Left lung (tissue), 10 donors: Measurements from ENCODE around the gene GSTT2. TPM values are rescaled to one million over a fixed set of nuclear protein-coding genes. Genes with fewer than 3 reads are reported as not detected.

Source experiments
- ATAC-seq: fragments of 200-7000 bp; cut with Tn5 transposase; one replicate; pipeline ENCODE4 v1.9.1; 2020; ENCODE audit warnings: moderate library complexity
- DNase-seq, 4 donors: peaks; one replicate each; pipeline ENCODE4 v3.0.0-alpha.2; 2013 to 2020
- H3K27ac ChIP-seq, 2 donors: fragments of 200-600 bp; sonication (generic) in 1 of 2; one replicate each; pipeline versions ENCODE4 v1.5.0 to v1.8.0; 2020 to 2021
- H3K27me3 ChIP-seq, 2 donors: fragments of 200-600 bp; sonication (generic) in 1 of 2; one replicate each; pipeline versions ENCODE4 v1.5.0 to v1.8.0; 2020 to 2021
- H3K36me3 ChIP-seq, 2 donors: fragments of 200-600 bp; sonication (generic) in 1 of 2; one replicate each; pipeline versions ENCODE4 v1.5.0 to v1.8.0; 2020 to 2021
- H3K4me1 ChIP-seq, 2 donors: fragments of 200-600 bp; one replicate each; pipeline ENCODE4 v1.8.0; 2021
- H3K4me3 ChIP-seq, 2 donors: fragments of 200-600 bp; sonication (generic) in 1 of 2; one replicate each; pipeline versions ENCODE4 v1.5.0 to v1.8.0; 2020 to 2021; ENCODE audit warnings: mild to moderate bottlenecking in 1 of 2
- H3K9me3 ChIP-seq, 2 donors: fragments of 200-600 bp; sonication (generic) in 1 of 2; one replicate each; pipeline versions ENCODE4 v1.5.0 to v1.8.0; 2020 to 2021
- intact Hi-C, 2 donors: fragments of 100-400 bp; cut with DNase I; formaldehyde crosslinking; loops; one replicate each; pipeline versions ENCODE4 v1.11.2 to v1.14.2; 2022
- polyA plus RNA-seq, 6 donors: library from polyadenylated mRNA; unstranded; fragments of 120-200 nt; gene quantifications; one replicate each; pipeline ENCODE4 v1.2.1, GENCODE V29; 2013; ENCODE audit not compliant: insufficient read length in 6 of 6
- total RNA-seq, 2 donors: library from RNA; stranded (reverse); fragmentation: NEBNext Ultra II Directional; extraction: Animal tissue kit (Norgen Biotek cat#: 25700); gene quantifications; one replicate each; pipeline ENCODE4 v1.2.1, GENCODE V29; 2021
- TF ChIP-seq, protein P1 (sequence below), 2 donors: fragments of 200-600 bp; sonication (generic) in 1 of 2; IDR thresholded peaks; one replicate each; pipeline versions ENCODE4 v1.5.0 to v1.8.0; 2021; ENCODE audit warnings: antibody characterized with exemption in 2 of 2
- donor health status: DM: no; HTN: yes; CAD: no.
- donor health status: DM: no; HTN: no; CAD: no.

Gene GSTT2
- total and polyA plus RNA-seq, 8 donors, result 0.27 to 2.6 (median 1.1) TPM; not detected in 1

DNA sequence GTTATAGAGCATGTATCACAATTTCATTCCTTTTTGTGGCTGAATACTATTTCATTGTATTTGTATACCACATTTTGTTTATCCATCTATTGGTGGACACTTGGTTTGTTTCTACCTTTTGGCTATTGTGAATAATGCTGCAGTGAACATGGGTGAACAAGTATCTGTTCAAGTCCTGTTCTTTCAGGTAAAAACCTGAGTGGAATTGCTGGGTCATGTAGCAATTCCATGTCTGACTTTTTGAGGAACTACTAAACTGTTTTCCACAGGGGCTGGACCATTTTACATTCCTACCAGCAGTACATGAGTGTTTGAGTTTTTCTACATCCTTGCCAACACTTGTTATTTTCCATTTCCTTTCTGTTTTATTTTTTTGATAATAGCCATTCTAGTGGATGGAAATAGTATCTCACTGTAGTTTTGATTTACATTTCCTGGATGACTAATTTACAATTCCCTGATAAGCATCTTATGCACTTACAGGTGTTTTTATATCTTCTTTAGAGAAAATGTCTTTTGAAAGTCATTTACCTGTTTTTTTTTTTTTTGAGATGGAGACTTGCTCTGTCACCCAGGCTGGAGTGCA lies 43.4 kb downstream of the GSTT2 start:
- H3K4me1 ChIP-seq, result no peaks in the 10 kb centered on the region

DNA sequence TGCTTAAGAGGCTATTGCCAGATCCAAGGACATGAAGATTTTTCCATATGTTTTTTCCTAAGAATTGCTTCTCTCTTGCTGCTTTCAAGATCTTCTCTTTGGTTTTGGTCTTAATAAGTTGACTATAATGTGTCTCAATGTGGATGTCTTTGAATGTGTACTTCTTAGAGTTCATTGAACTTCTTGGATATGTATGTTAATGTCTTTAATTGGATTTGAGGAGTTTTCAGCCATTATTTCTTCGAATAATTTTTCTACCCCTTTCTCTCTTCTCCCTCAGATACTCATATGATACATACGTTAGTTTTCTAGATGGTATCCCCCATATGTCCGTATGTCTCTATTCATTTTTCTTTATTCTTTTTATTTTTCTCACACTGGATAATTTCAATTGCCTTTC lies 44.4 kb downstream of the GSTT2 start:
- Histone ChIP-seq H3K4me1 (no peaks in the 10 kb centered on the region), H3K36me3 (peaks cover 0 to 8% of the 10 kb centered on the region in 2 donors), H3K27me3 (no peaks in the 10 kb centered on the region), H3K9me3 (no peaks in the 10 kb centered on the region), H3K27ac (no peak overlapping the region), H3K4me3 (no peak overlapping the region)
- DNase-seq (no peak), ATAC-seq (no peak)
- TF ChIP-seq, protein P1, sequence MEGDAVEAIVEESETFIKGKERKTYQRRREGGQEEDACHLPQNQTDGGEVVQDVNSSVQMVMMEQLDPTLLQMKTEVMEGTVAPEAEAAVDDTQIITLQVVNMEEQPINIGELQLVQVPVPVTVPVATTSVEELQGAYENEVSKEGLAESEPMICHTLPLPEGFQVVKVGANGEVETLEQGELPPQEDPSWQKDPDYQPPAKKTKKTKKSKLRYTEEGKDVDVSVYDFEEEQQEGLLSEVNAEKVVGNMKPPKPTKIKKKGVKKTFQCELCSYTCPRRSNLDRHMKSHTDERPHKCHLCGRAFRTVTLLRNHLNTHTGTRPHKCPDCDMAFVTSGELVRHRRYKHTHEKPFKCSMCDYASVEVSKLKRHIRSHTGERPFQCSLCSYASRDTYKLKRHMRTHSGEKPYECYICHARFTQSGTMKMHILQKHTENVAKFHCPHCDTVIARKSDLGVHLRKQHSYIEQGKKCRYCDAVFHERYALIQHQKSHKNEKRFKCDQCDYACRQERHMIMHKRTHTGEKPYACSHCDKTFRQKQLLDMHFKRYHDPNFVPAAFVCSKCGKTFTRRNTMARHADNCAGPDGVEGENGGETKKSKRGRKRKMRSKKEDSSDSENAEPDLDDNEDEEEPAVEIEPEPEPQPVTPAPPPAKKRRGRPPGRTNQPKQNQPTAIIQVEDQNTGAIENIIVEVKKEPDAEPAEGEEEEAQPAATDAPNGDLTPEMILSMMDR (IDR thresholded peaks at IDR 0.05), result no peak
- intact Hi-C loops, result no loop called here

More for the DNA sequence above, 43.4 kb downstream of the GSTT2 start:
- ATAC-seq (peak; percentile 33), DNase-seq (no peak)
- TF ChIP-seq, protein P1 (IDR thresholded peaks at IDR 0.05), result peak in 1 of 2 donors; percentile 9
- Histone ChIP-seq H3K36me3 (peaks cover 0 to 8% of the 10 kb centered on the region in 2 donors), H3K27ac (no peak overlapping the region), H3K9me3 (no peaks in the 10 kb centered on the region), H3K4me3 (no peak overlapping the region), H3K27me3 (no peaks in the 10 kb centered on the region)
- intact Hi-C loops, result no loop called here

DNA sequence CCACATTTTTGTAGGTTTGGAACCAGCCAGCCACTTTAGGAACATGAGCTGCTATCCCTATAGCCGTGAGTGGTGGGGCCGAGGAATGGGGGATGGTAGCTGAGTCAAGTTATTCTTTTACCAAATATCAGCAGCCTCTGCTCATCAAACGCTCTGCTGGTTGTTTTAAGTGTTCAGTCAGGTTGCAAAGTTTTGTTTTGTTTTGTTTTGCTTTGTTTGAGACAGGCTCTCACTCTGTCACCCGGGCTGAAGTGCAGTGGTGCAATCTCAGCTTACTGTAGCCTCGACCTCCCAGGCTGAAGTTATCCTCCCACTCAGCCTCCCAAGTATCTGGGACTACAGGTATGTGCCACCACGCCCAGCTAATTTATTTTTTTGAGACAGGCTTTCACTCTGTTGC lies 45.5 kb downstream of the GSTT2 start:
- Histone ChIP-seq H3K4me3 (no peak overlapping the region), H3K27ac (no peak overlapping the region), H3K27me3 (no peaks in the 10 kb centered on the region), H3K4me1 (no peaks in the 10 kb centered on the region), H3K36me3 (peaks cover 0 to 8% of the 10 kb centered on the region in 2 donors), H3K9me3 (no peaks in the 10 kb centered on the region)
- TF ChIP-seq, protein P1 (IDR thresholded peaks at IDR 0.05), result no peak
- ATAC-seq (no peak), DNase-seq (no peak)
- intact Hi-C loops, result no loop called here

DNA sequence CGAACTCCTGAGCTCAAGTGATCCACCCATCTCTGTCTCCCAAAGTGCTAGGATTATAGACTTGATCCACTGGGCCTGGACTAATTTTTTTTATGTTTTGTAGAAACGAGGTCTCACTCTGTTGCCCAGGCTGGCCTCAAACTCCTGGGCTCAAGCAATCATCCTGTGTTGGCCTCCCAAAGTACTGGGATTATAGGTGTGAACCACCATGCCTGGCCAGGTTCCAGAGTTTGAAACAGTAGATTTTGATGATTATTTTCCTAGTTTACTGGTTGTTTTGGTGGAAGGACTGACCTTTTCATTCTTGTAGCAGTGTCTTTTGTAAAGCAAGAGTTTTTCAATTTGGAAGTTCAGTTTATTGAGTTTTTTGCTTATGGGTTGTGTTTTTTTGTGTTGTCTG lies 46.1 kb downstream of the GSTT2 start:
- TF ChIP-seq, protein P1 (IDR thresholded peaks at IDR 0.05), result no peak
- H3K36me3 ChIP-seq, result peaks cover 0 to 8% of the 10 kb centered on the region in 2 donors
- DNase-seq, result no peak
- no peak overlapping the region for H3K27ac ChIP-seq
- ATAC-seq, result no peak
- H3K9me3 ChIP-seq, result no peaks in the 10 kb centered on the region
- no peaks in the 10 kb centered on the region for H3K4me1 ChIP-seq
- intact Hi-C loops, result no loop called here
- H3K27me3 ChIP-seq, result no peaks in the 10 kb centered on the region
- H3K4me3 ChIP-seq, result no peak overlapping the region

DNA sequence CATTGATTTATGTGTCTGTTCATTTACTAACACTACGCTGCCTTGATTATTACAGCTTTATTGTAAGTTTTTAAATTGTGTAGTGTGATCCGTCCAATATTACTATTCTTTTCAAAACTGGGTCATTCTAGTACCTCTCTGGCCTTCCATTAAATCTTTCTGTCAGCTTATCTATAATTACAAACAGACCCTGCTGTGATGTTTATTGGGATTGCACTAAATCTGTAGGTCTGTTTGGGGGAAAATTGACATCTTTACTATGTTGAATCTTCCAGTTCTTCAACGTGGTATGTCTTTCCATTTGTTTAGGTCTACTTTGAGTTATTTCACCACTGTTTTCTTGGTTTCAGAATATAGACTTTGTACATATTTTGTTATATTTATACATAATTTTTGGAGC lies 46.8 kb downstream of the GSTT2 start:
- DNase-seq (no peak), ATAC-seq (no peak)
- no peaks in the 10 kb centered on the region for H3K27me3 ChIP-seq
- H3K9me3 ChIP-seq, result no peaks in the 10 kb centered on the region
- H3K27ac ChIP-seq, result no peak overlapping the region
- TF ChIP-seq, protein P1 (IDR thresholded peaks at IDR 0.05), result no peak
- H3K4me3 ChIP-seq, result no peak overlapping the region
- no peaks in the 10 kb centered on the region for H3K4me1 ChIP-seq
- peaks cover 0 to 8% of the 10 kb centered on the region in 2 donors for H3K36me3 ChIP-seq
- intact Hi-C loops, result no loop called here
